Measurements from ENCODE around the gene MBD2. TPM values are rescaled to one million over a fixed set of nuclear protein-coding genes. Genes with fewer than 3 reads are reported as not detected.

The MBD2 gene
- total RNA-seq, 1 donor from 2014 or later, result 12.5 TPM

- H3K9ac ChIP-seq (ENCODE audit: low read depth in 1 of 3, low read length in 3 of 3), result no peak overlapping the region
- no peaks in the 10 kb centered on the region for H3K9me3 ChIP-seq (ENCODE audit: control insufficient read depth in 3 of 3, low read length in 3 of 3)
- H3K4me1 ChIP-seq (ENCODE audit: control insufficient read depth in 3 of 3, insufficient read depth in 3 of 3, low read length in 3 of 3), result peaks cover 0 to 9% (median 0%) of the 10 kb centered on the region in 3 donors
- peaks cover 4 to 20% (median 7%) of the 10 kb centered on the region in 3 donors for H3K36me3 ChIP-seq (ENCODE audit: control insufficient read depth in 3 of 3, insufficient read depth in 3 of 3, low read length in 3 of 3)
- H3K4me3 ChIP-seq (ENCODE audit: low read length in 3 of 3), result no peak overlapping the region
- no peaks in the 10 kb centered on the region for H3K27me3 ChIP-seq (ENCODE audit: control insufficient read depth in 3 of 3, insufficient read depth in 3 of 3, low read length in 3 of 3)
- no peak overlapping the region for H3K27ac ChIP-seq (ENCODE audit: low read depth, low read length)
These were observed 19.6 kb downstream of the MBD2 start for GRCh38 chr18:54204883-54205282.

DNA sequence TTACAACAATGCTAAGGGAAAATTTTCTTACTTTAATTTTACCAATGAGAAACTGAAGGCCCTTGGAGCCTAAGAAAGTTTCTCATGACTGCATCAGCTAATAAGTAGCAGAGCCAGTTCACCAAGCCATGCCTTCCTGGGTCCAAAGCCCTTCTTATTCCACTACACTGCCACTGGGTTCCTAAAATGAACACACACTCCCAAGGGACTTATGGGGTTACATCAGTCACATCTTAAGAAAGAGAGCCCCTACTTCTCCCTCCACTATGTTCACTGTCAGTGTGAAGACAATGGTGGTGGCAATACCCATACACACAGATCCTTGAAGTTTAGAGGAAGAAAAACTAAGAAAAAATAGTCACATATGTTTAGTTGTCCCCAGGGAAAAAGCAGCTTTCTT is 20.6 kb downstream of the MBD2 start:
- peaks cover 4 to 20% (median 7%) of the 10 kb centered on the region in 3 donors for H3K36me3 ChIP-seq (ENCODE audit: control insufficient read depth in 3 of 3, insufficient read depth in 3 of 3, low read length in 3 of 3)
- H3K27ac ChIP-seq (ENCODE audit: low read depth, low read length), result no peak overlapping the region
- H3K4me3 ChIP-seq (ENCODE audit: low read length in 3 of 3), result no peak overlapping the region
- no peak overlapping the region for H3K9ac ChIP-seq (ENCODE audit: low read depth in 1 of 3, low read length in 3 of 3)
- H3K27me3 ChIP-seq (ENCODE audit: control insufficient read depth in 3 of 3, insufficient read depth in 3 of 3, low read length in 3 of 3), result no peaks in the 10 kb centered on the region
- no peaks in the 10 kb centered on the region for H3K9me3 ChIP-seq (ENCODE audit: control insufficient read depth in 3 of 3, low read length in 3 of 3)
- H3K4me1 ChIP-seq (ENCODE audit: control insufficient read depth in 3 of 3, insufficient read depth in 3 of 3, low read length in 3 of 3), result peaks cover 0 to 9% (median 0%) of the 10 kb centered on the region in 3 donors

GRCh38 chr18:54202851-54203250 is 21.6 kb downstream of the MBD2 start:
- H3K9ac ChIP-seq (ENCODE audit: low read depth in 1 of 3, low read length in 3 of 3), result no peak overlapping the region
- H3K36me3 ChIP-seq (ENCODE audit: control insufficient read depth in 3 of 3, insufficient read depth in 3 of 3, low read length in 3 of 3), result peaks cover 4 to 20% (median 7%) of the 10 kb centered on the region in 3 donors
- H3K4me1 ChIP-seq (ENCODE audit: control insufficient read depth in 3 of 3, insufficient read depth in 3 of 3, low read length in 3 of 3), result peaks cover 0 to 9% (median 0%) of the 10 kb centered on the region in 3 donors
- no peak overlapping the region for H3K27ac ChIP-seq (ENCODE audit: low read depth, low read length)
- no peaks in the 10 kb centered on the region for H3K9me3 ChIP-seq (ENCODE audit: control insufficient read depth in 3 of 3, low read length in 3 of 3)
- H3K4me3 ChIP-seq (ENCODE audit: low read length in 3 of 3), result no peak overlapping the region
- no peaks in the 10 kb centered on the region for H3K27me3 ChIP-seq (ENCODE audit: control insufficient read depth in 3 of 3, insufficient read depth in 3 of 3, low read length in 3 of 3)

- Histone ChIP-seq H3K4me3 (ENCODE audit: low read length in 3 of 3) (no peak overlapping the region), H3K9ac (ENCODE audit: low read depth in 1 of 3, low read length in 3 of 3) (no peak overlapping the region), H3K27ac (ENCODE audit: low read depth, low read length) (no peak overlapping the region), H3K36me3 (ENCODE audit: control insufficient read depth in 3 of 3, insufficient read depth in 3 of 3, low read length in 3 of 3) (peaks cover 3 to 4% (median 3%) of the 10 kb centered on the region in 3 donors), H3K9me3 (ENCODE audit: control insufficient read depth in 3 of 3, low read length in 3 of 3) (no peaks in the 10 kb centered on the region), H3K4me1 (ENCODE audit: control insufficient read depth in 3 of 3, insufficient read depth in 3 of 3, low read length in 3 of 3) (no peaks in the 10 kb centered on the region), H3K27me3 (ENCODE audit: control insufficient read depth in 3 of 3, insufficient read depth in 3 of 3, low read length in 3 of 3) (no peaks in the 10 kb centered on the region)
These were observed 26.6 kb downstream of the MBD2 start for GRCh38 chr18:54197747-54198411.

GRCh38 chr18:54193786-54194185 is 30.7 kb downstream of the MBD2 start:
- no peaks in the 10 kb centered on the region for H3K4me1 ChIP-seq (ENCODE audit: control insufficient read depth in 3 of 3, insufficient read depth in 3 of 3, low read length in 3 of 3)
- no peaks in the 10 kb centered on the region for H3K27me3 ChIP-seq (ENCODE audit: control insufficient read depth in 3 of 3, insufficient read depth in 3 of 3, low read length in 3 of 3)
- no peaks in the 10 kb centered on the region for H3K9me3 ChIP-seq (ENCODE audit: control insufficient read depth in 3 of 3, low read length in 3 of 3)
- H3K9ac ChIP-seq (ENCODE audit: low read depth in 1 of 3, low read length in 3 of 3), result no peak overlapping the region
- H3K27ac ChIP-seq (ENCODE audit: low read depth, low read length), result no peak overlapping the region
- no peak overlapping the region for H3K4me3 ChIP-seq (ENCODE audit: low read length in 3 of 3)
- no peaks in the 10 kb centered on the region for H3K36me3 ChIP-seq (ENCODE audit: control insufficient read depth in 3 of 3, insufficient read depth in 3 of 3, low read length in 3 of 3)

DNA sequence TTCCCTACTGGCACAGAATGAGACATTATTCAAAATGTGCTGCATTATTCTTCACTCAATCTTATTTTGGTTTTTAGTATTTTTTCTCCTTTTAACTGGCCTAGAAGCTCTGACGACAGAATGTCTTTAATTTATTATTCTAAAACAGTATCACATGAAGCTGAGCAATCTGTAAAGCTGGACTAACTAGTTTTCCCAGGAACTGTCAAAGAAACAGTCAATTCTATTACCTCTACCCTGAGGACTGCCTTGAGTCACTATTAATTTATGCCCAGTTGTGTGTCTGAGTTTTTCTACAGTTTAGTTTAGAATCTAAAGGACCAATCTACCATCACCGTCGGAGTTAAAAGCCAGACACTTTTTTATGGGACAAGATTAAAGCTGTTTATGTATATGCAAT is 31.6 kb downstream of the MBD2 start:
- H3K9me3 ChIP-seq (ENCODE audit: control insufficient read depth in 3 of 3, low read length in 3 of 3), result no peaks in the 10 kb centered on the region
- H3K9ac ChIP-seq (ENCODE audit: low read depth in 1 of 3, low read length in 3 of 3), result no peak overlapping the region
- H3K4me3 ChIP-seq (ENCODE audit: low read length in 3 of 3), result no peak overlapping the region
- peaks cover 0 to 2% (median under 1%) of the 10 kb centered on the region in 3 donors for H3K36me3 ChIP-seq (ENCODE audit: control insufficient read depth in 3 of 3, insufficient read depth in 3 of 3, low read length in 3 of 3)
- H3K4me1 ChIP-seq (ENCODE audit: control insufficient read depth in 3 of 3, insufficient read depth in 3 of 3, low read length in 3 of 3), result no peaks in the 10 kb centered on the region
- no peak overlapping the region for H3K27ac ChIP-seq (ENCODE audit: low read depth, low read length)
- H3K27me3 ChIP-seq (ENCODE audit: control insufficient read depth in 3 of 3, insufficient read depth in 3 of 3, low read length in 3 of 3), result no peaks in the 10 kb centered on the region

DNA sequence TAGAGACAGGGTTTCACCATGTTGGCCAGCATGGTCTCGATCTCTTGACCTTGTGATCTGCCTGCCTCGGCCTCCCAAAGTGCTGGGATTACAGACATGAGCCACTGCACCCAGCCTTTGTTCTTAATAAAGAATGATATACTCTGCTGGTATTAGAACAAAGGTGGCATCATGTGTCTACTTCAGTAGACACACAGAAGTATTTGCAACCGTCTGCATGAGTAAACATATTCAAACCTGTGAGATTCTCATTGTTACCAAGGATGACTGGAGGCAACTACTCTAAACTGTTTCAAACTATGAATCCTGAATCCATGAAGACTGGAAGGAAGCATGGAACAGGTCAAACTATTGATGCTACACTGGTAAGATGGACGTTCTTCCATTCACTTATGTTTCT is 32.1 kb downstream of the MBD2 start:
- Histone ChIP-seq H3K4me1 (ENCODE audit: control insufficient read depth in 3 of 3, insufficient read depth in 3 of 3, low read length in 3 of 3) (no peaks in the 10 kb centered on the region), H3K27ac (ENCODE audit: low read depth, low read length) (no peak overlapping the region), H3K4me3 (ENCODE audit: low read length in 3 of 3) (no peak overlapping the region), H3K27me3 (ENCODE audit: control insufficient read depth in 3 of 3, insufficient read depth in 3 of 3, low read length in 3 of 3) (no peaks in the 10 kb centered on the region), H3K9ac (ENCODE audit: low read depth in 1 of 3, low read length in 3 of 3) (no peak overlapping the region), H3K36me3 (ENCODE audit: control insufficient read depth in 3 of 3, insufficient read depth in 3 of 3, low read length in 3 of 3) (peaks cover 4 to 6% (median 5%) of the 10 kb centered on the region in 3 donors), H3K9me3 (ENCODE audit: control insufficient read depth in 3 of 3, low read length in 3 of 3) (no peaks in the 10 kb centered on the region)

- Histone ChIP-seq H3K9ac (ENCODE audit: low read depth in 1 of 3, low read length in 3 of 3) (no peak overlapping the region), H3K4me1 (ENCODE audit: control insufficient read depth in 3 of 3, insufficient read depth in 3 of 3, low read length in 3 of 3) (no peaks in the 10 kb centered on the region), H3K27me3 (ENCODE audit: control insufficient read depth in 3 of 3, insufficient read depth in 3 of 3, low read length in 3 of 3) (no peaks in the 10 kb centered on the region), H3K36me3 (ENCODE audit: control insufficient read depth in 3 of 3, insufficient read depth in 3 of 3, low read length in 3 of 3) (peaks cover 6 to 12% (median 8%) of the 10 kb centered on the region in 3 donors), H3K27ac (ENCODE audit: low read depth, low read length) (no peak overlapping the region), H3K9me3 (ENCODE audit: control insufficient read depth in 3 of 3, low read length in 3 of 3) (no peaks in the 10 kb centered on the region), H3K4me3 (ENCODE audit: low read length in 3 of 3) (no peak overlapping the region)
These were observed 33.1 kb downstream of the MBD2 start for GRCh38 chr18:54191352-54191751.

GRCh38 chr18:54187372-54187771 is 37.1 kb downstream of the MBD2 start:
- Histone ChIP-seq H3K4me3 (ENCODE audit: low read length in 3 of 3) (no peak overlapping the region), H3K4me1 (ENCODE audit: control insufficient read depth in 3 of 3, insufficient read depth in 3 of 3, low read length in 3 of 3) (no peaks in the 10 kb centered on the region), H3K27me3 (ENCODE audit: control insufficient read depth in 3 of 3, insufficient read depth in 3 of 3, low read length in 3 of 3) (no peaks in the 10 kb centered on the region), H3K9me3 (ENCODE audit: control insufficient read depth in 3 of 3, low read length in 3 of 3) (no peaks in the 10 kb centered on the region), H3K36me3 (ENCODE audit: control insufficient read depth in 3 of 3, insufficient read depth in 3 of 3, low read length in 3 of 3) (peaks cover 9 to 19% (median 12%) of the 10 kb centered on the region in 3 donors), H3K9ac (ENCODE audit: low read depth in 1 of 3, low read length in 3 of 3) (no peak overlapping the region), H3K27ac (ENCODE audit: low read depth, low read length) (no peak overlapping the region)

DNA sequence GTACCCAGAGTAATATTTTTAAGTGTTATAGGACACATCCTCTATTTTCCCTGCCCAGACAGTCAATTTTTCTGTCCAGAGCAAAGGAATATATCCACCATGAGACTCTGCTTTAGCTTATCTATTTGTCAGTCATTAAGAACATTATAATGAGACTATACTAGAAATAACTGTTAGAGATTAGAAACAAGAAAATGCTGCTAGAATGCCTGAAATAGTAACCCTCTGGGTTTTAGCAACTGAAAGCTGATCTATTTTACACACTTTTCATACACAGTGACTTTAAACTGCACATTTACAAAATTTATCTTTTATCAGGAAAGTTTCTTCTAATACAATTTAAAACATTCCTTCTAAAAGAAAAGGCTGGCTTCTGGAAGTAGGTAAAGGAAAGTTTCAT is 39.6 kb downstream of the MBD2 start:
- no peak overlapping the region for H3K27ac ChIP-seq (ENCODE audit: low read depth, low read length)
- H3K4me1 ChIP-seq (ENCODE audit: control insufficient read depth in 3 of 3, insufficient read depth in 3 of 3, low read length in 3 of 3), result no peaks in the 10 kb centered on the region
- no peak overlapping the region for H3K9ac ChIP-seq (ENCODE audit: low read depth in 1 of 3, low read length in 3 of 3)
- no peaks in the 10 kb centered on the region for H3K9me3 ChIP-seq (ENCODE audit: control insufficient read depth in 3 of 3, low read length in 3 of 3)
- peaks cover 11 to 21% (median 12%) of the 10 kb centered on the region in 3 donors for H3K36me3 ChIP-seq (ENCODE audit: control insufficient read depth in 3 of 3, insufficient read depth in 3 of 3, low read length in 3 of 3)
- no peaks in the 10 kb centered on the region for H3K27me3 ChIP-seq (ENCODE audit: control insufficient read depth in 3 of 3, insufficient read depth in 3 of 3, low read length in 3 of 3)
- no peak overlapping the region for H3K4me3 ChIP-seq (ENCODE audit: low read length in 3 of 3)

Data from skeletal muscle tissue (tissue), 4 donors.